AG09309 (cell line): ENCODE measurements around the gene GPATCH8.

Experiments used
- DNase-seq: peaks from one replicate; pipeline ENCODE4 v3.0.0-alpha.2; 2010; ENCODE audit warnings: low read depth
- H3K4me3 ChIP-seq: 2 replicates; pipeline ENCODE4 v1.5.1; 2011; ENCODE audit warnings: mild to moderate bottlenecking, low read depth, low read length, moderate library complexity; ENCODE audit not compliant: control insufficient read depth
- CTCF ChIP-seq: IDR thresholded peaks from 2 replicates; pipeline ENCODE4 v1.5.1; 2011; ENCODE audit warnings: mild to moderate bottlenecking, low read depth, low read length, inconsistent platforms; ENCODE audit not compliant: insufficient read depth, control insufficient read depth; ENCODE audit errors: missing control alignments

Gene GPATCH8

GRCh38 chr17:44360826-44361225, 142.4 kb downstream of the GPATCH8 start:
- DNase-seq: no peak
- no peak for TF ChIP-seq CTCF
- no peak overlapping the region for H3K4me3 ChIP-seq

- DNase-seq: no peak
- H3K4me3 ChIP-seq: no peak overlapping the region
- no peak for TF ChIP-seq CTCF
Measured at GRCh38 chr17:44360144-44360533, 143.1 kb downstream of the GPATCH8 start.

- no peak overlapping the region for H3K4me3 ChIP-seq
- no peak for DNase-seq
- no peak for TF ChIP-seq CTCF
Measured at GRCh38 chr17:44359458-44360143, 143.6 kb downstream of the GPATCH8 start.

- TF ChIP-seq CTCF: no peak
- no peak for DNase-seq
- no peak overlapping the region for H3K4me3 ChIP-seq
Measured at GRCh38 chr17:44359006-44359405, 144.2 kb downstream of the GPATCH8 start.

GRCh38 chr17:44358066-44358465, 145.1 kb downstream of the GPATCH8 start:
- no peak for DNase-seq
- TF ChIP-seq CTCF: no peak
- no peak overlapping the region for H3K4me3 ChIP-seq

- no peak for TF ChIP-seq CTCF
- DNase-seq: no peak
- H3K4me3 ChIP-seq: no peak overlapping the region
Measured at GRCh38 chr17:44356241-44356640, 147.0 kb downstream of the GPATCH8 start.
